GM12874 (cell line): ENCODE measurements around the gene ZNF24.

ENCODE experiments used
- TF ChIP-seq, protein P1 (sequence below): IDR thresholded peaks from 2 replicates; pipeline ENCODE4 v1.5.1; 2011; ENCODE audit warnings: low read depth, mild to moderate bottlenecking, control low read depth, low read length, moderate library complexity; ENCODE audit not compliant: insufficient read depth

ZNF24 gene

DNA sequence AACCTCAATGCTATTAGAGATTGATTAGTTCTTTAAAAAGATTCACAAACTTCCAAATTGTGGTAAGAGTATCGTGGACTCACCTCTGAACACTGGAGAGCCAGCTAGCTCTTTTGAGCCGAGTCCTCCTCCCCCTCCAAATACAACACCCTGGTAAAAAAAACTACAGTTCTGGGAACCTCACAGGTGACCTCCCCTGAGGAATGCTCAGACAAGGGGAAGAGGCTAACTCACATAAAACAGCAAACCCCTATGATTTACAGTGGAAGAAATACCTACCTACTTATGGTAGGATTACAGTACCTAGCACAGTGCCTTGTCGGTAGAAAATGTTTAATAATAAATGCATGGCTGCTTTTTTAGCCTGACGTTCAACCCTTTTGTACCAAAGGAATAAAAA is 8.4 kb downstream of the ZNF24 start:
- TF ChIP-seq, protein P1, sequence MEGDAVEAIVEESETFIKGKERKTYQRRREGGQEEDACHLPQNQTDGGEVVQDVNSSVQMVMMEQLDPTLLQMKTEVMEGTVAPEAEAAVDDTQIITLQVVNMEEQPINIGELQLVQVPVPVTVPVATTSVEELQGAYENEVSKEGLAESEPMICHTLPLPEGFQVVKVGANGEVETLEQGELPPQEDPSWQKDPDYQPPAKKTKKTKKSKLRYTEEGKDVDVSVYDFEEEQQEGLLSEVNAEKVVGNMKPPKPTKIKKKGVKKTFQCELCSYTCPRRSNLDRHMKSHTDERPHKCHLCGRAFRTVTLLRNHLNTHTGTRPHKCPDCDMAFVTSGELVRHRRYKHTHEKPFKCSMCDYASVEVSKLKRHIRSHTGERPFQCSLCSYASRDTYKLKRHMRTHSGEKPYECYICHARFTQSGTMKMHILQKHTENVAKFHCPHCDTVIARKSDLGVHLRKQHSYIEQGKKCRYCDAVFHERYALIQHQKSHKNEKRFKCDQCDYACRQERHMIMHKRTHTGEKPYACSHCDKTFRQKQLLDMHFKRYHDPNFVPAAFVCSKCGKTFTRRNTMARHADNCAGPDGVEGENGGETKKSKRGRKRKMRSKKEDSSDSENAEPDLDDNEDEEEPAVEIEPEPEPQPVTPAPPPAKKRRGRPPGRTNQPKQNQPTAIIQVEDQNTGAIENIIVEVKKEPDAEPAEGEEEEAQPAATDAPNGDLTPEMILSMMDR, result no peak

DNA sequence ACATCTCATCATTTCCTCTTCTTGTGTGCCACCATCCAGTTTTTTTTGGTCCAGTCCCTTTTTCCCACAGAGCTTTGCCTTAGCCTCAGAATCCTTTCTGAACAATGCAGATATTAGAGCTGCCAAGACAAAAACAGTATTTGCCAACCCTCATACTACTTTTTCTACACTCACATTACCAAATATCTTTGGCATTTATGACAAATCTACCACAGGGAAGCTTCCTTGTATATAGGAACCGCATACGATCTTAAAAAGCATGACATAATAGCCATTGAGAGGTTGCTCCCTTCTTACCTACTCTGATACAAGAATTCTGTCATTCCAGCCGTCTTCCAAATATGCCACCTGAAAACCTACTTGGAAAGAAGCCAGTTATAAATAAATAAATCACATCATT is 9.4 kb downstream of the ZNF24 start:
- TF ChIP-seq, protein P1, result no peak

DNA sequence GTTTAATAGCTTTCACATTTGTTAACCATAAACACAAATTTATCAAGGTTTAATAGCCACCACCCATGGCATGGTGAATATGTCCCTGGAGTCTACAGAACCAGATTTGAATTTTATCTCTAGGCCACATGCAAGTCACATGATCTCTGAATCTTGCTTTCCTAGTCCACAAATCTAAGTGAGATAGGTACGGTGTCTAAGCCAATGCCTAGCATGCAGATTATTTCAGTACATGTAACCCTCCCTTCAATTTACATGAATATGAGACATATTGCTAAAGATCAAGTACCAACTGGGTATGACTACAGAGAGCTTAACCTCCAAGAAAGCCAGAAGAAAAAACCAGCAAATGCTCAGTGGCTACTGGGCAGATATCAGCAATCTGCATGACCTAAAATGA is 10.0 kb downstream of the ZNF24 start:
- TF ChIP-seq, protein P1, result no peak

DNA sequence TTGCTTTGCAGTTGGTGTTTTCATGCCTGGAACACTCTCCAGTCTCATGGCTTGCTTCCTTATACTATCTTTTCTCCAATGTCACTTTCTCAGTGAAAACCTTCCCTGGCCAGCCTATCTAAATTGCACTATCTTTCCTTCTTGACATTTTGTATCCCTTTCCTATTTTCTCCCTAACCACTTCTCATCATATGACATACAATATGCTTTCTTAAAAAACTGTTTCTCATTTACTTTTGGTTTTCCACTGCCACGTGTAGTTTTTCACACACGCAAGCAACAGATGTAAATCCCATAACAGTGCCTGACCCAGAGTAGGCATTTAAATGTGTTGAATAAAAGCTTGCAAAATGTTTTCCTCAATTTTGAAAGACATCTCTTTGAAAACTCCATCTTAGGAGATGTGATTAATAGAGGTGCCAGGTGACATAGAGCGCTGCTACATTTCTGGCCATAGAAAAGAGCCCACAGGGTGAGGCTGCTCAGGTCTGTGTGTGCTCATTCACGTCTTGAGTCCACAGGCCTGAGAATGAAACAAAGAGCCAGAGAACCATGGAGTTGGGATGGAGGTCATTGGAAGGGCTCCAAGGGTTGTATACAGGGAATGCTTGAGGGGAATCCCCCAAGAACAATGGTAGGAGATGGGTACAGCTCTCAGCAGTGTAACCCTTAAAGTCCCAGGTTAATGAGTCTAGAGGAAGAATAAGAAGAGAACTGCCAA is 12.7 kb downstream of the ZNF24 start:
- TF ChIP-seq, protein P1, result no peak

- TF ChIP-seq, protein P1, result no peak
Measured at GRCh38 chr18:35328868-35329267, 15.4 kb downstream of the ZNF24 start.

DNA sequence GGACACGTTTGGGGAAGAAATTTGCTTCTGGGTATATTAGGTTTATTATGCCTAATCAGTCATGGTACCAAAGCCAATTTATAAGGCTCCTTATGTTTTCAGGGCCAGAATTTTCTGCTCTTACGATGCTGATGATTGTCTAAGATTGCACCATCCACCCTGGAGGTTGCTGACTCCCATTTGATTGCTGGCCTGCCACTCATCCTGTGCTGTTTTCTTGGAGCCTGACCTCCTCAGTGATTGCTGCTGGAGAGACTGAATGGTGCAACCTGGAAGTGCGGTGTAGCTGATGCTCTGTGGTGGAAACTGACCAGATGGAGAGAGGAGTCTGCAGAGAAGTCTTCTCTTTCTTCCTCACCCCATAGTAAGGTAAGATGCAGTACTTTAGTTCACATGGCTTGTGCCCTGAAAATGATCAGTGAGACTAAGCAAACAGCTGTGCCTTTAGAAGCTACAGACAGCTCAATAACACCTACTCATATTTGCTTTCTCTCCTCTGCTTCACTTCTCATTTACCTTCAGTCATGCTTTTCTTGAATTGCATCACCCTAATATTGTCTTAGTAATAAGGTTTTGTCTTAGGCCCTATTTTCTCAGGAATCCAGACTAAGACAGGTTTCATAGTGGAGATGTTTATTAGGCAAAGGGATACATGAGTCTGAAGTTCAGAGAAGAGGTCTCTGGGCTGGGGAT is 17.4 kb downstream of the ZNF24 start:
- TF ChIP-seq, protein P1, result no peak

- TF ChIP-seq, protein P1, result no peak
Measured at GRCh38 chr18:35324926-35325655, 19.1 kb downstream of the ZNF24 start.
